ENCODE measurements around the gene EEF2K. TPM values are rescaled to one million over a fixed set of nuclear protein-coding genes. Genes with fewer than 3 reads are reported as not detected.

The EEF2K gene
- total RNA-seq, 2 donors from 2014 or later, result 23.6 to 25.1 TPM

DNA sequence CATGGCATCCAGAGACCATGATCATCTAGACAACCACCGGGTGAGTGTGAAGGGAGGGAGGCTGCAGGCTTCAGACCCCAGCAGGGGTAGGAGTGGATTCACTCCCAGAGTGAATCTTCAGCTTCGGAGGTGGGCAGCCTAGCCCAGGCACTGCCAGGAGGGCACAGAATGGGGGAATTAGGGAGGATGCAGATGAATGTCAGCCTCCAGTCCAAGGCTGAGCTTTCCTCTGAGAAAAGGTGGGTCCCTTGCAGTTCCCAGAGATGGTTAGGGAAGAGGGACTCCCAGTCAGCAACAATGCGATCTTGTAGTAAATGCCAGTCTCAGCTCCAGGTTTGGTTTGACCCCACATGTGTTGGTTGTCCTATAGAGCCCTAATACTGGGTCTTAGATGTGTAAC lies 54.4 kb downstream of the EEF2K start:
- peaks cover 14 to 36% of the 10 kb centered on the region in 2 donors for H3K36me3 ChIP-seq (replicated peaks in 1 of 2; ENCODE audit: insufficient read depth in 1 of 2, low read depth in 2 of 2)
- no peak overlapping the region for H3K4me3 ChIP-seq
- H3K27me3 ChIP-seq, result no peaks in the 10 kb centered on the region
- no peaks in the 10 kb centered on the region for H3K4me1 ChIP-seq
- no peak for TF ChIP-seq POLR2A (IDR thresholded peaks at IDR 0.05)
- TF ChIP-seq, protein P1, sequence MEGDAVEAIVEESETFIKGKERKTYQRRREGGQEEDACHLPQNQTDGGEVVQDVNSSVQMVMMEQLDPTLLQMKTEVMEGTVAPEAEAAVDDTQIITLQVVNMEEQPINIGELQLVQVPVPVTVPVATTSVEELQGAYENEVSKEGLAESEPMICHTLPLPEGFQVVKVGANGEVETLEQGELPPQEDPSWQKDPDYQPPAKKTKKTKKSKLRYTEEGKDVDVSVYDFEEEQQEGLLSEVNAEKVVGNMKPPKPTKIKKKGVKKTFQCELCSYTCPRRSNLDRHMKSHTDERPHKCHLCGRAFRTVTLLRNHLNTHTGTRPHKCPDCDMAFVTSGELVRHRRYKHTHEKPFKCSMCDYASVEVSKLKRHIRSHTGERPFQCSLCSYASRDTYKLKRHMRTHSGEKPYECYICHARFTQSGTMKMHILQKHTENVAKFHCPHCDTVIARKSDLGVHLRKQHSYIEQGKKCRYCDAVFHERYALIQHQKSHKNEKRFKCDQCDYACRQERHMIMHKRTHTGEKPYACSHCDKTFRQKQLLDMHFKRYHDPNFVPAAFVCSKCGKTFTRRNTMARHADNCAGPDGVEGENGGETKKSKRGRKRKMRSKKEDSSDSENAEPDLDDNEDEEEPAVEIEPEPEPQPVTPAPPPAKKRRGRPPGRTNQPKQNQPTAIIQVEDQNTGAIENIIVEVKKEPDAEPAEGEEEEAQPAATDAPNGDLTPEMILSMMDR (IDR thresholded peaks at IDR 0.05), result no peak
- ATAC-seq (no peak), DNase-seq (no peak)
- H3K9me3 ChIP-seq, result no peaks in the 10 kb centered on the region
- 90 to 100% methylated on average over 3 of the region's 3 CpGs for WGBS, 2 donors
- H3K27ac ChIP-seq, result no peak overlapping the region
- intact Hi-C loops (cut with DNase I), result no loop called here

DNA sequence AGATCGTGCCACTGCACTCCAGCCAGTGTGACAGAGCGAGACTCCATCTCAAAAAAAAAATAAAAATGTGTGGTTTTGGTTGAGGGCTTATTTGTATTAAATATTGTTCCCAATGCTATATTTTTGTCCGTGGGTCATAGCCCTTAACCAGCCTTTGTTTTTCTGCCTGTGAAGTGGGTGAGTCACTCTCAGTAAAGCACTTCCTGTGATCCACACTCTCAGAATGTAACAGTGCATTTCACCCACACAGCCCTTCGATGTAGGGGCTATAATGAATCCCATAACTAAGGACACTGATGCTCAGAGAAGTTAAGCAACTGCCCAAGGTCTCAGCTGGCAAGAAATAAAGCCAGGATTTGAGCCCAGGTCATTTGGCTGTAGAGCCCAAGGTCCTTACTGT lies 56.4 kb downstream of the EEF2K start:
- H3K36me3 ChIP-seq (replicated peaks in 1 of 2; ENCODE audit: insufficient read depth in 1 of 2, low read depth in 2 of 2), result peaks cover 12 to 33% of the 10 kb centered on the region in 2 donors
- no peaks in the 10 kb centered on the region for H3K9me3 ChIP-seq
- H3K4me1 ChIP-seq, result no peaks in the 10 kb centered on the region
- H3K27ac ChIP-seq, result no peak overlapping the region
- TF ChIP-seq, protein P1 (IDR thresholded peaks at IDR 0.05), result no peak
- no peak for TF ChIP-seq POLR2A (IDR thresholded peaks at IDR 0.05)
- no peak for DNase-seq
- no peak for ATAC-seq
- intact Hi-C loops (cut with DNase I), result no loop called here
- 84 to 96% methylated on average over 4 of the region's 4 CpGs for WGBS, 2 donors
- H3K27me3 ChIP-seq, result no peaks in the 10 kb centered on the region
- no peak overlapping the region for H3K4me3 ChIP-seq

DNA sequence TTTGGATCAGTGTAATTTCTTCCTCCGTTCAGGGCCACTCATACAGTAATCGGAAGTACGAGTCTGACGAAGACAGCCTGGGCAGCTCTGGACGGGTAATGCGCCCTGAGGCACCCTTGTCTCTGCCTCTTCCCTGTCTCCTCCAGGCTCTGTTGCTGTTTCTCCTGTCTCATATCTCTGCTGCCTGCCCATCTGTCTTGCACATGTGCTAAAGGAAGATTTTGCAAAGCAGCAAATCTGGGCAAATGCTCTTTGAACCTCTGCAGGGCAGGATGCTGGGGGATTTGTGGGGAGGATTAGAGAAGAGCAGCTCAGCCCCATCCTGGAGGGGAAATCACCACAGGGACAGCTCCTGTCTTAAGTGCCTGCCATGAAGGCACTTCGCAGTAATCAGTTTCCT lies 58.7 kb downstream of the EEF2K start:
- peaks cover 0 to 27% of the 10 kb centered on the region in 2 donors for H3K36me3 ChIP-seq (replicated peaks in 1 of 2; ENCODE audit: insufficient read depth in 1 of 2, low read depth in 2 of 2)
- no peak for DNase-seq
- no peaks in the 10 kb centered on the region for H3K27me3 ChIP-seq
- no peak overlapping the region for H3K27ac ChIP-seq
- intact Hi-C loops (cut with DNase I), result no loop called here
- H3K9me3 ChIP-seq, result no peaks in the 10 kb centered on the region
- H3K4me3 ChIP-seq, result no peak overlapping the region
- ATAC-seq, result no peak
- no peaks in the 10 kb centered on the region for H3K4me1 ChIP-seq
- TF ChIP-seq POLR2A (IDR thresholded peaks at IDR 0.05), result no peak
- TF ChIP-seq, protein P1 (IDR thresholded peaks at IDR 0.05), result no peak
- 87 to 95% methylated on average over 7 of the region's 7 CpGs for WGBS, 2 donors

DNA sequence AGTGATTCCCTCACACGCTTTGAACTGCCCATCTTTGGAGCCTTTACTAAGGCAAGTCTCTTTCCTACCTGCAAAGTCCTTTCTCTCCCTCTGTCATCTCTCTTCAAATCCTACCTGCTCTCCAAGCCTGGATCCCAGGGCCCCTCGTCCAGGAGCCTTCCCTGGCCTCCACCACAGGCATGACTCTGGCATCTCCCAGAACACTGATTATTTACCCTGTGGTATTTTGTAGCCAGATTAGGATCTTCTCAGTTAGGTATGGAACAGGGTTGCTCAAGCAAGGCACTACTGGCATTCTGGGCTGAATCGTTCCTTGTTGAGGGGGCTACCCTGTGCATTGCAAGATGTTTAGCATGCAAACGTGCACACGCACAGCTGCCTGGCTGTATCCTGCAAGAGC lies 59.3 kb downstream of the EEF2K start:
- Histone ChIP-seq H3K9me3 (no peaks in the 10 kb centered on the region), H3K4me1 (no peaks in the 10 kb centered on the region), H3K27me3 (no peaks in the 10 kb centered on the region), H3K27ac (no peak overlapping the region), H3K36me3 (replicated peaks in 1 of 2; ENCODE audit: insufficient read depth in 1 of 2, low read depth in 2 of 2) (peaks cover 0 to 23% of the 10 kb centered on the region in 2 donors), H3K4me3 (no peak overlapping the region)
- no peak for DNase-seq
- intact Hi-C loops (cut with DNase I), result no loop called here
- no peak for TF ChIP-seq POLR2A (IDR thresholded peaks at IDR 0.05)
- ATAC-seq, result no peak
- 85 to 93% methylated on average over 3 to 5 of the region's 5 CpGs for WGBS, 2 donors

DNA sequence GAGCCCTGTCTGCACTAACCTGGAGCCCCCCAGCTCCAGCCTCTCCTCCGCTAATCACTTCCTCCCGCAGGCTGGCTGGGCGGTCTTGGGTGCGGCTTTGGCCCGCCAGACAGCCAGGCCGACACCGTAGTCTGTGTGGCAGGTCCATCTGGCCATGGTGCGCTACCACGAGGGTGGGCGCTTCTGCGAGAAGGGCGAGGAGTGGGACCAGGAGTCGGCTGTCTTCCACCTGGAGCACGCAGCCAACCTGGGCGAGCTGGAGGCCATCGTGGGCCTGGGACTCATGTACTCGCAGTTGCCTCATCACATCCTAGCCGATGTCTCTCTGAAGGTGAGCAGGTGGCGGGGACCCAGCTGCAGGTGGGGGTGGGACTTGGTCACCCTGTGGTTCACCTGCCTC lies 60.5 kb downstream of the EEF2K start:
- Histone ChIP-seq H3K4me1 (no peaks in the 10 kb centered on the region), H3K4me3 (no peak overlapping the region), H3K36me3 (replicated peaks in 1 of 2; ENCODE audit: insufficient read depth in 1 of 2, low read depth in 2 of 2) (peaks cover 0 to 21% of the 10 kb centered on the region in 2 donors), H3K27me3 (no peaks in the 10 kb centered on the region), H3K9me3 (no peaks in the 10 kb centered on the region), H3K27ac (no peak overlapping the region)
- intact Hi-C loops (cut with DNase I), result no loop called here
- DNase-seq (no peak), ATAC-seq (no peak)
- 96 to 98% methylated on average over 10 to 19 of the region's 19 CpGs for WGBS, 2 donors
- no peak for TF ChIP-seq POLR2A (IDR thresholded peaks at IDR 0.05)
- TF ChIP-seq, protein P1 (IDR thresholded peaks at IDR 0.05), result no peak

All from body of pancreas (tissue), 4 donors.